ENCODE measurements around the gene PHF2. TPM values are rescaled to one million over a fixed set of nuclear protein-coding genes. Genes with fewer than 3 reads are reported as not detected.

The PHF2 gene
- total RNA-seq, 1 experiment from 2014 or later = 10.3 TPM

GRCh38 chr9:93616044-93616443 is 39.7 kb downstream of the PHF2 start:
- no peaks in the 10 kb centered on the region for H3K36me3 ChIP-seq (ENCODE audit: control insufficient read depth, insufficient read depth, low read length)
- Mint-ChIP-seq H3K4me1 (ENCODE audit: low read depth, unreplicated experiment) (no peaks in the 10 kb centered on the region), H3K27me3 (ENCODE audit: insufficient read depth, unreplicated experiment) (no peaks in the 10 kb centered on the region), H3K4me3 (ENCODE audit: unreplicated experiment) (no peak overlapping the region), H3K36me3 (ENCODE audit: insufficient read depth, unreplicated experiment) (no peaks in the 10 kb centered on the region), H3K9me3 (ENCODE audit: unreplicated experiment) (no peaks in the 10 kb centered on the region), H3K27ac (ENCODE audit: unreplicated experiment) (no peak overlapping the region)
- intact Hi-C loops (cut with micrococcal nuclease; ENCODE audit: unreplicated experiment) = no loop called here
- TF ChIP-seq CTCF (IDR thresholded peaks at IDR 0.05; ENCODE audit: insufficient read depth in 1 of 2, low read depth in 1 of 2, low read length in 1 of 2, severe bottlenecking in 1 of 2, unreplicated experiment in 1 of 2) = no peak
- no TSS peak for BruUV-seq (replicated peaks)
- DNase-seq = no peak
- no peaks in the 10 kb centered on the region for H3K27me3 ChIP-seq (replicated peaks; ENCODE audit: control insufficient read depth, insufficient read depth, low read length)
- H3K4me3 ChIP-seq (ENCODE audit: low read depth, low read length) = no peak overlapping the region
- H3K4me1 ChIP-seq = no peaks in the 10 kb centered on the region
- H3K9me3 ChIP-seq = no peaks in the 10 kb centered on the region
- ChIA-PET POLR2A (no interaction called here), CTCF (no interaction called here)

DNA sequence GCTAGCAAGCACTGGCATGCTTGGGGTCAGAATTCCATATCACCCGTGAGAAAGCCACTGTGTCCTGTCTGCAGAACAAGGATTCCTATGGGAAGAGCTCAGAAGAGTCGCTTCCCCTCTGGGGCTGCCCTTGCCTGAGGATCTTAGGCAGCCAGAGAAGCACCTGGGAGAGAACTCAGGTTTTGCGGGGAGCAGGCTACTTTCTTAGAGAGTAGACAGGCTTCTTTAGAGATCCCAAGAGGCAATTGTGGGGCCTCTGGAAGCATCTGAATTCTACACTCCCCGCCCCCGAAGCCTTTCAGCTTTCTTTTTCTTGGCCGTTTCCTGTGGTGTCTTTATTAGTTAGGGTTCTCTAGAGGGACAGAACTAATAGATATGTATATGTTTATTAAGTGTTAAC is 40.9 kb downstream of the PHF2 start:
- no peaks in the 10 kb centered on the region for H3K4me1 Mint-ChIP-seq (ENCODE audit: low read depth, unreplicated experiment)
- ChIA-PET CTCF (no interaction called here), POLR2A (no interaction called here)
- Histone ChIP-seq H3K36me3 (ENCODE audit: control insufficient read depth, insufficient read depth, low read length) (no peaks in the 10 kb centered on the region), H3K4me1 (no peaks in the 10 kb centered on the region), H3K27me3 (replicated peaks; ENCODE audit: control insufficient read depth, insufficient read depth, low read length) (no peaks in the 10 kb centered on the region), H3K9me3 (no peaks in the 10 kb centered on the region), H3K4me3 (ENCODE audit: low read depth, low read length) (no peak overlapping the region)
- H3K27me3 Mint-ChIP-seq (ENCODE audit: insufficient read depth, unreplicated experiment) = no peaks in the 10 kb centered on the region
- BruUV-seq (replicated peaks) = no TSS peak
- no peaks in the 10 kb centered on the region for H3K9me3 Mint-ChIP-seq (ENCODE audit: unreplicated experiment)
- no peak overlapping the region for H3K27ac Mint-ChIP-seq (ENCODE audit: unreplicated experiment)
- DNase-seq = no peak
- TF ChIP-seq CTCF (IDR thresholded peaks at IDR 0.05; ENCODE audit: insufficient read depth in 1 of 2, low read depth in 1 of 2, low read length in 1 of 2, severe bottlenecking in 1 of 2, unreplicated experiment in 1 of 2) = no peak
- no peaks in the 10 kb centered on the region for H3K36me3 Mint-ChIP-seq (ENCODE audit: insufficient read depth, unreplicated experiment)
- H3K4me3 Mint-ChIP-seq (ENCODE audit: unreplicated experiment) = no peak overlapping the region
- intact Hi-C loops (cut with micrococcal nuclease; ENCODE audit: unreplicated experiment) = no loop called here

DNA sequence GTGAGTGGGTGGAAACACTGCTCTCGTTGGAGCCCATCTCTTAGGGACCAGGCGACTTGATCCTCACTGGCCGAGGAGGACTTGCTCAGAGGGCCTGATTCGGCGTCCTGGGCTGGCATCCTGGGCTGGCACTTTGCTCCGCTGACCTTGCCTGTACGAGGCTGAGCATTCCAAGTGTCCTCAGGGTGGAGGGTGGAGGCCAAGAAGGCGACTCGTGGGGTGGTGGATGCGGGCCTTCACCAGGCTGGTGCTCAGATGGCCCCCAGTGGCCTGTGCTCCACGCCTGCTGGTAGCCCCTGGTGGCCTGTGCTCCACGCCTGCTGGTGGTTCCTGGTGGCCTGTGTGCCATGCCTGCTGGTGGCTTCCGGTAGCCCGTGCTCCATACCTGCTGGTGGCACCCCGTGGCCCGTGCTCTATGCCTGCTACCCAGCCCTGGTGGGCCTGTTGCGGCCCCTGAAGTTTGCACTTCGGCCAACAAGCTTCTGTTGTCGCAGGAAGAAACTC is 42.9 kb downstream of the PHF2 start:
- no peaks in the 10 kb centered on the region for H3K27me3 Mint-ChIP-seq (ENCODE audit: insufficient read depth, unreplicated experiment)
- no peak for TF ChIP-seq CTCF (IDR thresholded peaks at IDR 0.05; ENCODE audit: insufficient read depth in 1 of 2, low read depth in 1 of 2, low read length in 1 of 2, severe bottlenecking in 1 of 2, unreplicated experiment in 1 of 2)
- H3K27me3 ChIP-seq (replicated peaks; ENCODE audit: control insufficient read depth, insufficient read depth, low read length) = no peaks in the 10 kb centered on the region
- no peaks in the 10 kb centered on the region for H3K9me3 Mint-ChIP-seq (ENCODE audit: unreplicated experiment)
- BruUV-seq (replicated peaks) = no TSS peak
- ChIA-PET POLR2A (no interaction called here), CTCF (no interaction called here)
- no peak overlapping the region for H3K4me3 ChIP-seq (ENCODE audit: low read depth, low read length)
- DNase-seq = no peak
- no peaks in the 10 kb centered on the region for H3K9me3 ChIP-seq
- intact Hi-C loops (cut with micrococcal nuclease; ENCODE audit: unreplicated experiment) = no loop called here
- H3K4me1 Mint-ChIP-seq (ENCODE audit: low read depth, unreplicated experiment) = no peaks in the 10 kb centered on the region
- no peaks in the 10 kb centered on the region for H3K36me3 Mint-ChIP-seq (ENCODE audit: insufficient read depth, unreplicated experiment)
- no peaks in the 10 kb centered on the region for H3K36me3 ChIP-seq (ENCODE audit: control insufficient read depth, insufficient read depth, low read length)
- H3K4me1 ChIP-seq = no peaks in the 10 kb centered on the region
- H3K27ac Mint-ChIP-seq (ENCODE audit: unreplicated experiment) = no peak overlapping the region
- H3K4me3 Mint-ChIP-seq (ENCODE audit: unreplicated experiment) = no peak overlapping the region
